Measurements from ENCODE around the gene ZFP91. TPM values are rescaled to one million over a fixed set of nuclear protein-coding genes. Genes with fewer than 3 reads are reported as not detected.

The ZFP91 gene
- total and polyA plus RNA-seq, 3 donors from 2014 or later, result 99.0 to 215 (median 126) TPM

GRCh38 chr11:58580311-58580710 is 1.4 kb downstream of the ZFP91 start:
- WGBS, 2 donors, result 0 to 7% methylated on average over 2 of the region's 2 CpGs
- Histone ChIP-seq H3K4me3 (peak overlapping the region; percentile 95 to 100), H3K27me3 (no peaks in the 10 kb centered on the region), H3K9me3 (no peaks in the 10 kb centered on the region), H3K36me3 (ENCODE audit: low read depth, missing control alignments) (no peaks in the 10 kb centered on the region), H3K4me1 (peaks cover 34% of the 10 kb centered on the region), H3K27ac (peak overlapping the region; percentile 99 to 100)
- intact Hi-C loops (cut with DNase I; ENCODE audit: low total_unique reads), result no loop called here
- DNase-seq, result no peak
- TF ChIP-seq POLR2A (IDR thresholded peaks at IDR 0.05) (no peak), CTCF (IDR thresholded peaks at IDR 0.05) (no peak)

- no peaks in the 10 kb centered on the region for H3K27me3 ChIP-seq
- intact Hi-C loops (cut with DNase I; ENCODE audit: low total_unique reads), result no loop called here
- H3K36me3 ChIP-seq (ENCODE audit: low read depth, missing control alignments), result no peaks in the 10 kb centered on the region
- H3K9me3 ChIP-seq, result no peaks in the 10 kb centered on the region
- no peak for TF ChIP-seq CTCF (IDR thresholded peaks at IDR 0.05)
- TF ChIP-seq POLR2A (IDR thresholded peaks at IDR 0.05), result no peak
- 63 to 76% methylated on average over 1 of the region's 1 CpG for WGBS, 2 donors
- peaks cover 21% of the 10 kb centered on the region for H3K4me1 ChIP-seq
- H3K27ac ChIP-seq, result peak overlapping the region in 1 of 2 donors; percentile 11
- H3K4me3 ChIP-seq, result no peak overlapping the region
- DNase-seq, result no peak
Observed at GRCh38 chr11:58582437-58582836, 3.6 kb downstream of the ZFP91 start.

GRCh38 chr11:58586998-58587397 is 8.1 kb downstream of the ZFP91 start:
- Histone ChIP-seq H3K36me3 (ENCODE audit: low read depth, missing control alignments) (no peaks in the 10 kb centered on the region), H3K4me1 (peaks cover 8% of the 10 kb centered on the region), H3K27me3 (no peaks in the 10 kb centered on the region), H3K27ac (no peak overlapping the region), H3K4me3 (no peak overlapping the region), H3K9me3 (no peaks in the 10 kb centered on the region)
- 82 to 88% methylated on average over 2 of the region's 2 CpGs for WGBS, 2 donors
- TF ChIP-seq POLR2A (IDR thresholded peaks at IDR 0.05) (no peak), CTCF (IDR thresholded peaks at IDR 0.05) (no peak)
- no peak for DNase-seq
- intact Hi-C loops (cut with DNase I; ENCODE audit: low total_unique reads), result no loop called here

GRCh38 chr11:58591659-58592058 is 12.8 kb downstream of the ZFP91 start:
- H3K36me3 ChIP-seq (ENCODE audit: low read depth, missing control alignments), result no peaks in the 10 kb centered on the region
- WGBS, 2 donors, result 95 to 100% methylated on average over 3 of the region's 3 CpGs
- no peak for DNase-seq
- H3K27ac ChIP-seq, result no peak overlapping the region
- no peak overlapping the region for H3K4me3 ChIP-seq
- H3K27me3 ChIP-seq, result no peaks in the 10 kb centered on the region
- H3K4me1 ChIP-seq, result peaks cover 8% of the 10 kb centered on the region
- TF ChIP-seq POLR2A (IDR thresholded peaks at IDR 0.05) (no peak), CTCF (IDR thresholded peaks at IDR 0.05) (no peak)
- no peaks in the 10 kb centered on the region for H3K9me3 ChIP-seq
- intact Hi-C loops (cut with DNase I; ENCODE audit: low total_unique reads), result no loop called here

- Histone ChIP-seq H3K27ac (no peak overlapping the region), H3K4me3 (no peak overlapping the region), H3K4me1 (peaks cover 8% of the 10 kb centered on the region), H3K36me3 (ENCODE audit: low read depth, missing control alignments) (no peaks in the 10 kb centered on the region), H3K9me3 (no peaks in the 10 kb centered on the region), H3K27me3 (no peaks in the 10 kb centered on the region)
- TF ChIP-seq CTCF (IDR thresholded peaks at IDR 0.05) (no peak), POLR2A (IDR thresholded peaks at IDR 0.05) (no peak)
- intact Hi-C loops (cut with DNase I; ENCODE audit: low total_unique reads), result no loop called here
- no peak for DNase-seq
- 86 to 89% methylated on average over 5 of the region's 5 CpGs for WGBS, 2 donors
Observed at GRCh38 chr11:58592760-58593472, 14.1 kb downstream of the ZFP91 start.
